T-cell (primary cell): ENCODE results near the gene PYCR2. TPM values are rescaled to one million over a fixed set of nuclear protein-coding genes. Genes with fewer than 3 reads are reported as not detected.

Experiments used
- ATAC-seq, 4 experiments: fragments of 200-7000 bp in 3 of 4; fragments of 150-1000 bp in 1 of 4; cut with Tn5 transposase; replicated peaks in 1 of 4; 1 replicate in 3 of 4; 2 replicates in 1 of 4; pipeline ENCODE4 v1.10.0; 2021; ENCODE audit warnings: moderate library complexity in 3 of 4, mild to moderate bottlenecking in 2 of 4, moderate number of reproducible peaks in 1 of 4
- CTCF ChIA-PET, 2 donors: fragments of 300-600 bp; sonication (Branson Sonifier 250); formaldehyde crosslinking; loops; one replicate each; lab custom pipeline; 2022; ENCODE audit warnings: antibody characterized with exemption in 2 of 2; lab: Charles Lee
- POLR2A ChIA-PET, 2 donors: fragments of 300-600 bp; sonication (Branson Sonifier 250); formaldehyde crosslinking; loops; one replicate each; lab custom pipeline; 2022; ENCODE audit warnings: antibody characterized with exemption in 2 of 2; lab: Charles Lee
- DNase-seq, 35 experiments: peaks; one replicate each; pipeline versions ENCODE4 v3.0.0 to v3.0.0-alpha.2; 2013 to 2023
- H3K27ac ChIP-seq: one replicate; pipeline ENCODE4 v1.5.1; 2013; ENCODE audit warnings: low read length
- H3K27me3 ChIP-seq, 2 experiments: replicated peaks in 1 of 2; 1 replicate in 1 of 2; 2 replicates in 1 of 2; pipeline versions ENCODE4 v1.6.1 to v1.7.0; 2013; ENCODE audit warnings: low read length in 1 of 2, mixed read lengths in 1 of 2; ENCODE audit not compliant: control insufficient read depth in 2 of 2, insufficient read depth in 2 of 2; ENCODE audit errors: extremely low read depth in 1 of 2
- H3K36me3 ChIP-seq, 2 donors: 1 replicate in 1 of 2; 2 replicates in 1 of 2; pipeline versions ENCODE4 v1.6.1 to v1.7.0; 2013; ENCODE audit warnings: low read length in 1 of 2; ENCODE audit not compliant: control insufficient read depth in 2 of 2, insufficient read depth in 1 of 2; ENCODE audit errors: extremely low read depth in 1 of 2
- H3K4me1 ChIP-seq, 2 experiments: 1 replicate in 1 of 2; 2 replicates in 1 of 2; pipeline versions ENCODE4 v1.6.1 to v1.7.0; 2013; ENCODE audit warnings: low read length in 2 of 2, mixed read lengths in 1 of 2; ENCODE audit not compliant: insufficient read depth in 2 of 2, control insufficient read depth in 1 of 2; ENCODE audit errors: extremely low read depth in 1 of 2
- H3K4me3 ChIP-seq, 2 donors: 1 replicate in 1 of 2; 2 replicates in 1 of 2; pipeline versions ENCODE4 v1.5.1 to v1.7.0; 2013; ENCODE audit warnings: mild to moderate bottlenecking in 2 of 2, low read length in 1 of 2, moderate library complexity in 1 of 2; ENCODE audit not compliant: control insufficient read depth in 1 of 2; ENCODE audit errors: extremely low read depth in 1 of 2
- H3K9me3 ChIP-seq: 2 replicates; pipeline ENCODE4 v1.7.0; 2013
- H3K27ac Mint-ChIP-seq, 2 donors: one replicate each; pipeline ENCODE4 v1.8.0; 2020 to 2021; ENCODE audit warnings: mild to moderate bottlenecking in 2 of 2, mixed read lengths in 2 of 2
- H3K27me3 Mint-ChIP-seq, 2 donors: one replicate each; pipeline ENCODE4 v1.8.0; 2021 to 2022; ENCODE audit warnings: mixed read lengths in 2 of 2
- H3K36me3 Mint-ChIP-seq: one replicate; pipeline ENCODE4 v1.8.0; 2021; ENCODE audit warnings: mixed read lengths
- H3K4me1 Mint-ChIP-seq, 3 donors: one replicate each; pipeline ENCODE4 v1.8.0; 2020 to 2022; ENCODE audit warnings: mixed read lengths in 3 of 3, mild to moderate bottlenecking in 1 of 3
- H3K4me3 Mint-ChIP-seq, 3 donors: one replicate each; pipeline ENCODE4 v1.8.0; 2020 to 2022; ENCODE audit warnings: mild to moderate bottlenecking in 3 of 3, mixed read lengths in 3 of 3, moderate library complexity in 3 of 3
- H3K9me3 Mint-ChIP-seq, 3 donors: one replicate each; pipeline ENCODE4 v1.8.0; 2020 to 2022; ENCODE audit warnings: mixed read lengths in 3 of 3
- WGBS: methylation state at CpG from one replicate; pipeline ENCODE4 v1.1.5; 2013; ENCODE audit warnings: missing lambda C conversion rate; ENCODE audit not compliant: insufficient coverage; 5-methylcytosine and 5-hydroxymethylcytosine counted together
- total RNA-seq, 35 experiments: library from RNA in 6 of 35; stranded (reverse) in 6 of 35; fragments of 120-200 nt in 1 of 35; gene quantifications; one replicate each; pipeline versions ENCODE4 v1.2.1 to v1.2.4 and lab custom pipeline; 2013 to 2026

PYCR2 gene
- total RNA-seq, 5 donors from 2014 or later (not counting 1 experiment from before 2014, with no cell fraction given) = 54.4 to 138 (median 126) TPM

- ChIA-PET CTCF (no interaction called here), POLR2A (interaction anchor here in 1 of 2 donors (0.5 kb wide), 1 partner anchor 24 kb away, joined by 3 read pairs; no protein-coding TSS in a partner anchor)
- ATAC-seq (no peak), DNase-seq (no peak)
- Mint-ChIP-seq H3K9me3 (no peaks in the 10 kb centered on the region), H3K27me3 (no peaks in the 10 kb centered on the region), H3K36me3 (no peaks in the 10 kb centered on the region), H3K4me1 (peaks cover 40 to 49% (median 46%) of the 10 kb centered on the region in 3 donors), H3K27ac (peak overlapping the region in 1 of 2 donors; percentile 52), H3K4me3 (no peak overlapping the region)
- no peaks in the 10 kb centered on the region for H3K27me3 ChIP-seq
- no peaks in the 10 kb centered on the region for H3K36me3 ChIP-seq
- no peak overlapping the region for H3K4me3 ChIP-seq
- peaks cover 17 to 33% of the 10 kb centered on the region in 2 experiments for H3K4me1 ChIP-seq
- no peaks in the 10 kb centered on the region for H3K9me3 ChIP-seq
- no peak overlapping the region for H3K27ac ChIP-seq
- 92% methylated on average over 6 of the region's 7 CpGs for WGBS
These were observed 16.7 kb downstream of the PYCR2 start for GRCh38 chr1:225907341-225907740.

GRCh38 chr1:225906467-225906866 lies 17.6 kb downstream of the PYCR2 start:
- DNase-seq = no peak
- no peak overlapping the region for H3K4me3 Mint-ChIP-seq
- Histone ChIP-seq H3K27ac (no peak overlapping the region), H3K4me1 (peaks cover 17 to 28% of the 10 kb centered on the region in 2 experiments), H3K36me3 (no peaks in the 10 kb centered on the region), H3K27me3 (no peaks in the 10 kb centered on the region), H3K4me3 (no peak overlapping the region), H3K9me3 (no peaks in the 10 kb centered on the region)
- no peaks in the 10 kb centered on the region for H3K36me3 Mint-ChIP-seq
- no peaks in the 10 kb centered on the region for H3K27me3 Mint-ChIP-seq
- H3K4me1 Mint-ChIP-seq = peaks cover 34 to 45% (median 41%) of the 10 kb centered on the region in 3 donors
- 98% methylated on average over 6 of the region's 6 CpGs for whole genome bisulfite sequencing
- peak overlapping the region in 1 of 2 donors; percentile 90 for H3K27ac Mint-ChIP-seq
- no peaks in the 10 kb centered on the region for H3K9me3 Mint-ChIP-seq
- ATAC-seq = no peak
- ChIA-PET POLR2A (interaction anchor here in 1 of 2 donors (0.6 kb wide), 1 partner anchor 25 kb away, joined by 4 read pairs; no protein-coding TSS in a partner anchor), CTCF (interaction anchor here in 1 of 2 donors (1.1 to 1.6 kb wide), 2 partner anchors 9 to 25 kb away, joined by 3 to 5 read pairs; no protein-coding TSS in a partner anchor)

DNA sequence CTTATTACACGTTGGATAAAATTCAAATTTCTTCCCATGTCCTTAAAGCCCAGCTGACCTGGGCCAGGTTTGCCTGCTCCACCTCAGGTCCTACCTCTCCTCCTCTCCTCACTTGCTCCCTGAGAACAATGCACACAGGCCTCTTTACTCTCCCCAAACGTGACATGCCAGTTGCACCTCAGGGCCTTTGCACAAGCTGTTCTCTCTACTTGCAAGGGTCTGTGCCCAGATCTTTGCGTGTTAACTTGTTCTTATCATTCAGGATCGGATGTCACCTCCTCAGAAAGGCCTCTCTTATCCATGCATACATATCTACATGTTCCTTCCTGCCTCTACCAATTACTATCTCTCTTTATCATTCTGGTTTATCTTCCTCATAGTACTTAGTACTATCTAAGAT lies 20.4 kb downstream of the PYCR2 start:
- Mint-ChIP-seq H3K9me3 (no peaks in the 10 kb centered on the region), H3K36me3 (no peaks in the 10 kb centered on the region), H3K27ac (peak overlapping the region; percentile 47 to 73), H3K4me1 (peaks cover 24 to 43% (median 35%) of the 10 kb centered on the region in 3 donors), H3K27me3 (no peaks in the 10 kb centered on the region), H3K4me3 (no peak overlapping the region)
- POLR2A ChIA-PET = interaction anchor here in 1 of 2 donors (0.6 kb wide), 1 partner anchor 282 kb away, joined by 3 read pairs; no protein-coding TSS in a partner anchor
- H3K27me3 ChIP-seq = no peaks in the 10 kb centered on the region
- no peaks in the 10 kb centered on the region for H3K36me3 ChIP-seq
- 95% methylated on average over 4 of the region's 4 CpGs for WGBS
- ATAC-seq (no peak), DNase-seq (no peak)
- no peaks in the 10 kb centered on the region for H3K9me3 ChIP-seq
- CTCF ChIA-PET = no interaction called here
- H3K4me3 ChIP-seq = no peak overlapping the region
- peaks cover 7 to 18% of the 10 kb centered on the region in 2 experiments for H3K4me1 ChIP-seq
- H3K27ac ChIP-seq = no peak overlapping the region

DNA sequence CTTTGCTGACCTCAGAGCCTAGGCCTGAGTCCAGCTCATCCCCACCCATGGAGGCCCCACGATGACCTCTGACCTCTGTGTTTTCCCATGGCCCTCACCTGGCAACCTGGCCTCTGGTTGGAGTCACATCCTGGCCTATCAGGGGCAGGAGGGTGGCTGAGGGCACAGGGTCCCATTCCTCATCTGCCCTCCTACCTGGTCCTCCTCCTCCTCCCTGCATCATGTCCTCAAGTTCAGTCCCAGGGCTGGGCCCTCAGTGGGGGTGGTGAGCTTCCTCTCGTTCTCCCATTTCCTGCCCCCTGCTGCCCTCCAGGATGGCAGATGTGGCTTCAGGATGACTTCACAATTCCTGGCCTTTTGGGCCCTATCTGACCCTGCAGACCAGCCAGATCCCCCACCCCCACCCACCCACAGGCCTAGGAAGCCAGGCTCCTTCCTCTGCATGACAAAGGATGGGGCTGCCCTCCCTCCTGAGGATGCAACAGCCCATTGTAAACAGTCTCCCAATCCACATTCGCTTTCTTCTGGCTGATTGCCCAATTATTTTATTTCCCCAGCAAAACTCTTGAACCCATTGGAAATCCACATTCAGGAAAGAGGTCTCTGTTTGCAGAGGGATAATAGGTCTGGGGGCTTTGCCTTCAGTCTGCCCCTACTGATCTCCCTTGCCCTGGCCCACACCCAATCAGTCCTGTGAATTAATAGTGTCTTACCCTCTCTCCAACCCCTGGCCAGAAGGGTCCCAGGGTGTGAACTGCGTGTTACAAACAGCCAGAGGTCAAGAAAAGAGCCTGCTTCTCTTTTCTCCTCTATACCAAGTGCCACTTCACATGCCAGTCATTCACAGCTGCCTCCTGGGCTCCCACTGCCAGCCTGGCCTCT lies 24.8 kb downstream of the PYCR2 start:
- Mint-ChIP-seq H3K27me3 (no peaks in the 10 kb centered on the region), H3K4me1 (peaks cover 46 to 68% (median 51%) of the 10 kb centered on the region in 3 donors), H3K36me3 (no peaks in the 10 kb centered on the region), H3K4me3 (peak overlapping the region in 1 of 3 donors; percentile 55), H3K27ac (peak overlapping the region; percentile 93 to 95), H3K9me3 (no peaks in the 10 kb centered on the region)
- POLR2A ChIA-PET = interaction anchor here in 1 of 2 donors (0.6 kb wide), 1 partner anchor 40 kb away, joined by 4 read pairs; no protein-coding TSS in a partner anchor
- WGBS = 88% methylated on average over 3 of the region's 4 CpGs
- Histone ChIP-seq H3K4me3 (no peak overlapping the region), H3K36me3 (no peaks in the 10 kb centered on the region), H3K9me3 (no peaks in the 10 kb centered on the region), H3K4me1 (peaks cover 34 to 43% of the 10 kb centered on the region in 2 experiments), H3K27me3 (no peaks in the 10 kb centered on the region), H3K27ac (peak overlapping the region; percentile 85)
- DNase-seq (no peak), ATAC-seq (no peak)
- CTCF ChIA-PET = no interaction called here

DNA sequence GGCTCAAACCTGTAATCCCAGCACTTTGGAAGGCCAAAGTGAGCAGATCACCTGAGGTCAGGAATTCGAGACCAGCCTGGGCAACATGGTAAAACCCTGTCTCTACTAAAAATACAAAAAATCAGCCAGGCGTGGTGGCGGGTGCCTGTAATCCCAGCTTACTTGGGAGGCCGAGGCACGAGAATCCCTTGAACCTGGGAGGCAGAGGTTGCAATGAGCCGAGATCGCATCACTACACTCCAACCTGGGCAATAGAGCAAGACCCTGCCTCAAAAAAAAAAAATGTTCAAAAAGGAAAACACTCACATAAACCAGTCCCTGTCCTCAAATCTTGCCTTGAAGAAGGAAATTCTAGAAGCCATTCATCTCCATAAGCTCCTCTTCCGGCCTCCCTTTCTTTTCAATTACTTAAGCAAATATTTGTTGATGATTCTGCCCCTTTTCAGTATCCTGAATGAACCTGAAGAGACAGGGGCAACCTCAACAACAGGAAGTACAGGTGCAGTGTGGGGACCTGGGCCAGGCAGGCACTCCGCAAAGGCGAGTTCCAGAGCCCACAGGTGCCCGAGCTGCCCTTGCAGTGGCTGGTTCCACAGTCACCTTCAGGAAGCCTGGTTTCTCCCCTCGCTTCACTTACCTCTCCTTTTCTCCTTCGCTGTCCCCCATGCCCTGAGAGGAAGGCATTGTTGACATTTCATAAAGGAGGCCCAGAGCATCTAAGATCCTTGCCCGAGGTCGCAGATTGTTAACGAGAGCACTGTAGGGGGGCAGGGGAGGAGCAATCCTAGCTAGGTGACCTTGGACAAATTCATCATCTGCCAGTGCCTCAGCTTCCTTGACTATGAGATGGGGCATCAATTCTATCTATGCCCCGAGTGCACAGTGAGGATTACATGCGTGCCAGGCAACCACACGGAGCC lies 26.2 kb downstream of the PYCR2 start:
- H3K27me3 ChIP-seq = no peaks in the 10 kb centered on the region
- CTCF ChIA-PET = interaction anchor here (0.5 to 2.3 kb wide), 10 partner anchors 8 to 1441 kb away, joined by 3 to 16 read pairs (median 4); partner anchors contain the start of genes PYCR2 (in 1 of the 2), SRP9 (in 1 of the 2) and TMEM63A (in 1 of the 2)
- DNase-seq (peak; percentile 21 to 74 (median 51)), ATAC-seq (peak; percentile 54 to 72 (median 61))
- peaks cover 53 to 66% (median 58%) of the 10 kb centered on the region in 3 donors for H3K4me1 Mint-ChIP-seq
- no peak overlapping the region for H3K4me3 ChIP-seq
- peak overlapping the region; percentile 85 for H3K27ac ChIP-seq
- WGBS = 57% methylated on average over 12 of the region's 19 CpGs
- H3K9me3 ChIP-seq = no peaks in the 10 kb centered on the region
- peak overlapping the region; percentile 95 to 97 for H3K27ac Mint-ChIP-seq
- H3K4me3 Mint-ChIP-seq = peak overlapping the region; percentile 52 to 85 (median 63)
- H3K27me3 Mint-ChIP-seq = no peaks in the 10 kb centered on the region
- POLR2A ChIA-PET = interaction anchor here (0.6 to 2.0 kb wide), 7 partner anchors 15 to 1275 kb away, joined by 3 to 12 read pairs (median 4); partner anchors contain the start of genes PYCR2 (in 1 of the 2) and TMEM63A (in 1 of the 2)
- no peaks in the 10 kb centered on the region for H3K36me3 ChIP-seq
- H3K36me3 Mint-ChIP-seq = no peaks in the 10 kb centered on the region
- H3K4me1 ChIP-seq = peaks cover 34 to 43% of the 10 kb centered on the region in 2 experiments
- no peaks in the 10 kb centered on the region for H3K9me3 Mint-ChIP-seq
